WTC11 (cell line): Measurements from ENCODE around the gene TMEM198. TPM values are rescaled to one million over a fixed set of nuclear protein-coding genes. Genes with fewer than 3 reads are reported as not detected.
A peak's percentile ranks its signal among the peaks of the same experiment; 100 is the strongest.

Experiments
- ATAC-seq: fragments of 200-7000 bp; cut with Tn5 transposase; 2 replicates; pipeline ENCODE4 v1.10.0; 2021; ENCODE audit warnings: mild to moderate bottlenecking, moderate library complexity
- CTCF ChIA-PET: fragments of 300-600 bp; sonication (Branson Sonifier 250); formaldehyde crosslinking; loops from one replicate; lab custom pipeline; 2021; ENCODE audit warnings: antibody characterized with exemption; lab: Charles Lee
- POLR2A ChIA-PET: fragments of 350-600 bp; sonication (Branson Sonifier 250); formaldehyde crosslinking; loops from one replicate; lab custom pipeline; 2021; ENCODE audit warnings: antibody characterized with exemption; lab: Charles Lee
- DNase-seq: peaks from one replicate; pipeline ENCODE4 v3.0.0; 2021; ENCODE audit warnings: low spot score
- H3K27ac Mint-ChIP-seq: 2 replicates; pipeline ENCODE4 v1.8.0; 2021; ENCODE audit warnings: mixed read lengths
- H3K27me3 Mint-ChIP-seq: 2 replicates; pipeline ENCODE4 v1.8.0; 2021; ENCODE audit warnings: low read depth, mild to moderate bottlenecking, moderate library complexity, mixed read lengths
- H3K36me3 Mint-ChIP-seq: 2 replicates; pipeline ENCODE4 v1.8.0; 2021; ENCODE audit warnings: mixed read lengths
- H3K4me1 Mint-ChIP-seq: 2 replicates; pipeline ENCODE4 v1.8.0; 2022; ENCODE audit warnings: mixed read lengths
- H3K4me3 Mint-ChIP-seq: 2 replicates; pipeline ENCODE4 v1.8.0; 2021; ENCODE audit warnings: mild to moderate bottlenecking, moderate library complexity, mixed read lengths
- H3K9me3 Mint-ChIP-seq: 2 replicates; pipeline ENCODE4 v1.8.0; 2021; ENCODE audit warnings: mixed read lengths
- ETV6 ChIP-seq: sonication (generic); formaldehyde crosslinking; IDR thresholded peaks from 2 replicates; pipeline ENCODE4 v1.8.1; 2022; ENCODE audit warnings: mild to moderate bottlenecking, missing genetic modification reagents
- FOXP1 ChIP-seq: sonication (generic); formaldehyde crosslinking; IDR thresholded peaks from 2 replicates; pipeline ENCODE4 v1.8.0; 2022; ENCODE audit warnings: missing genetic modification reagents, mild to moderate bottlenecking, moderate library complexity, borderline replicate concordance
- GRHL2 ChIP-seq: fragments of 250-450 bp; sonication (Bioruptor Pico); IDR thresholded peaks from 2 replicates; pipeline ENCODE4 v1.8.0; 2022; ENCODE audit warnings: mild to moderate bottlenecking, moderate library complexity; ENCODE audit not compliant: insufficient replicate concordance, severe bottlenecking
- NFE2L1 ChIP-seq: sonication (generic); formaldehyde crosslinking; IDR thresholded peaks from 2 replicates; pipeline ENCODE4 v1.8.1; 2023; ENCODE audit warnings: missing genetic modification reagents
- SMAD3 ChIP-seq: sonication (generic); formaldehyde crosslinking; IDR thresholded peaks from 2 replicates; pipeline ENCODE4 v1.8.0; 2022; ENCODE audit warnings: missing genetic modification reagents, mild to moderate bottlenecking, borderline replicate concordance
- SP1 ChIP-seq: sonication (generic); formaldehyde crosslinking; conservative IDR thresholded peaks from 2 replicates; pipeline ENCODE4 v1.8.1; 2022; ENCODE audit warnings: missing genetic modification reagents
- TCF7 ChIP-seq: sonication (generic); formaldehyde crosslinking; IDR thresholded peaks from 2 replicates; pipeline ENCODE4 v1.8.0; 2022; ENCODE audit warnings: mild to moderate bottlenecking, low read depth, missing genetic modification reagents, moderate library complexity
- USF1 ChIP-seq: sonication (generic); formaldehyde crosslinking; IDR thresholded peaks from 2 replicates; pipeline ENCODE4 v1.8.0; 2022; ENCODE audit warnings: mild to moderate bottlenecking, missing genetic modification reagents
- ZBTB21 ChIP-seq: sonication (generic); formaldehyde crosslinking; IDR thresholded peaks from 2 replicates; pipeline ENCODE4 v1.8.1; 2023; ENCODE audit warnings: mild to moderate bottlenecking, missing genetic modification reagents, borderline replicate concordance
- ZNF263 ChIP-seq: sonication (generic); formaldehyde crosslinking; IDR thresholded peaks from 2 replicates; pipeline ENCODE4 v1.8.1; 2022; ENCODE audit warnings: low read depth, mild to moderate bottlenecking, moderate library complexity, missing genetic modification reagents
- ZNF671 ChIP-seq: fragments of 250-450 bp; sonication (Bioruptor Pico); IDR thresholded peaks from 2 replicates; pipeline ENCODE4 v1.8.0; 2021; ENCODE audit warnings: mild to moderate bottlenecking
- total RNA-seq: library from RNA; stranded (reverse); gene quantifications from 3 replicates; pipeline ENCODE4 v1.2.3, GENCODE V29; 2021
- TF ChIP-seq, protein P1 (sequence below): sonication (generic); formaldehyde crosslinking; conservative IDR thresholded peaks from 2 replicates; pipeline ENCODE4 v1.8.1; 2022; ENCODE audit warnings: mild to moderate bottlenecking, missing genetic modification reagents
- TF ChIP-seq, protein P2 (sequence below): sonication (generic); formaldehyde crosslinking; IDR thresholded peaks from 2 replicates; pipeline ENCODE4 v1.8.1; 2022; ENCODE audit warnings: missing genetic modification reagents, borderline replicate concordance
- TF ChIP-seq, protein P3 (sequence below): sonication (generic); formaldehyde crosslinking; IDR thresholded peaks from 2 replicates; pipeline ENCODE4 v1.8.0; 2022; ENCODE audit warnings: mild to moderate bottlenecking, missing genetic modification reagents
- TF ChIP-seq, protein P4 (sequence below): sonication (generic); formaldehyde crosslinking; IDR thresholded peaks from 2 replicates; pipeline ENCODE4 v1.8.0; 2022; ENCODE audit warnings: missing genetic modification reagents
- TF ChIP-seq, protein P5 (sequence below): sonication (generic); formaldehyde crosslinking; IDR thresholded peaks from 2 replicates; pipeline ENCODE4 v1.8.1; 2023; ENCODE audit warnings: mild to moderate bottlenecking, missing genetic modification reagents, moderate library complexity
- TF ChIP-seq, protein P6 (sequence below): sonication (generic); formaldehyde crosslinking; IDR thresholded peaks from 2 replicates; pipeline ENCODE4 v1.8.1; 2022; ENCODE audit warnings: low read depth, mild to moderate bottlenecking, moderate library complexity, missing genetic modification reagents, borderline replicate concordance

Gene TMEM198
- total RNA-seq, 1 experiment from 2014 or later, result 7.1 TPM

GRCh38 chr2:219498280-219499057 lies 45.4 kb upstream of the TMEM198 start, which contains the start of gene GMPPA:
GMPPA (plus strand) TSS chr2:219498891; CDS start chr2:219499976, 1,085 bp downstream.
- Mint-ChIP-seq H3K4me1 (peaks cover 52% of the 10 kb centered on the region), H3K27ac (peak within 1 kb of the TSS; percentile 99), H3K36me3 (peaks cover 2% of the 10 kb centered on the region; the same call in 1 of the 2 replicates), H3K9me3 (no peaks in the 10 kb centered on the region), H3K4me3 (peak within 1 kb of the TSS; percentile 98)
- ATAC-seq, result peak; percentile 84
- peak; percentile 98 for DNase-seq
- ChIA-PET CTCF (interaction anchor here (0.8 to 35.9 kb wide), 19 partner anchors 9 to 203 kb away, joined by 3 to 2316 read pairs (median 6); partner anchors contain the start of genes ASIC4, CHPF, DNPEP and SPEG), POLR2A (interaction anchor here (0.6 to 2.9 kb wide), 14 partner anchors 9 to 219 kb away, joined by 3 to 19 read pairs (median 4); partner anchors contain the start of genes DNAJB2, DNPEP, STK11IP and TMEM198)
- TF ChIP-seq FOXP1 (CRISPR knock-in tag), result peak; percentile 23; the same call in 1 of the 2 replicates
- TF ChIP-seq NFE2L1, result 0 out of 2 replicates have a peak, but pooled peaks have one; percentile 52
- TF ChIP-seq ZNF263 (CRISPR knock-in tag), result no peak
- TF ChIP-seq ETV6, result peak; percentile 22; the same call in 1 of the 2 replicates
- TF ChIP-seq USF1 (CRISPR knock-in tag), result peak; percentile 88
- TF ChIP-seq SP1 (CRISPR knock-in tag), result peak; percentile 65; the same call in 1 of the 2 replicates
- TF ChIP-seq GRHL2 (CRISPR knock-in tag), result no peak
- TF ChIP-seq SMAD3, result no peak
- TF ChIP-seq, protein P1, sequence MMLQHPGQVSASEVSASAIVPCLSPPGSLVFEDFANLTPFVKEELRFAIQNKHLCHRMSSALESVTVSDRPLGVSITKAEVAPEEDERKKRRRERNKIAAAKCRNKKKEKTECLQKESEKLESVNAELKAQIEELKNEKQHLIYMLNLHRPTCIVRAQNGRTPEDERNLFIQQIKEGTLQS, result no peak
- TF ChIP-seq, protein P2, sequence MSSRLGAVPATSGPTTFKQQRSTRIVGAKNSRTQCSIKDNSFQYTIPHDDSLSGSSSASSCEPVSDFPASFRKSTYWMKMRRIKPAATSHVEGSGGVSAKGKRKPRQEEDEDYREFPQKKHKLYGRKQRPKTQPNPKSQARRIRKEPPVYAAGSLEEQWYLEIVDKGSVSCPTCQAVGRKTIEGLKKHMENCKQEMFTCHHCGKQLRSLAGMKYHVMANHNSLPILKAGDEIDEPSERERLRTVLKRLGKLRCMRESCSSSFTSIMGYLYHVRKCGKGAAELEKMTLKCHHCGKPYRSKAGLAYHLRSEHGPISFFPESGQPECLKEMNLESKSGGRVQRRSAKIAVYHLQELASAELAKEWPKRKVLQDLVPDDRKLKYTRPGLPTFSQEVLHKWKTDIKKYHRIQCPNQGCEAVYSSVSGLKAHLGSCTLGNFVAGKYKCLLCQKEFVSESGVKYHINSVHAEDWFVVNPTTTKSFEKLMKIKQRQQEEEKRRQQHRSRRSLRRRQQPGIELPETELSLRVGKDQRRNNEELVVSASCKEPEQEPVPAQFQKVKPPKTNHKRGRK (CRISPR knock-in tag), result no peak
- no peak for TF ChIP-seq ZBTB21 (CRISPR knock-in tag)
- TF ChIP-seq, protein P3, sequence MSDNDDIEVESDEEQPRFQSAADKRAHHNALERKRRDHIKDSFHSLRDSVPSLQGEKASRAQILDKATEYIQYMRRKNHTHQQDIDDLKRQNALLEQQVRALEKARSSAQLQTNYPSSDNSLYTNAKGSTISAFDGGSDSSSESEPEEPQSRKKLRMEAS (CRISPR knock-in tag), result peak; percentile 54; the same call in 1 of the 2 replicates
- TF ChIP-seq, protein P4, sequence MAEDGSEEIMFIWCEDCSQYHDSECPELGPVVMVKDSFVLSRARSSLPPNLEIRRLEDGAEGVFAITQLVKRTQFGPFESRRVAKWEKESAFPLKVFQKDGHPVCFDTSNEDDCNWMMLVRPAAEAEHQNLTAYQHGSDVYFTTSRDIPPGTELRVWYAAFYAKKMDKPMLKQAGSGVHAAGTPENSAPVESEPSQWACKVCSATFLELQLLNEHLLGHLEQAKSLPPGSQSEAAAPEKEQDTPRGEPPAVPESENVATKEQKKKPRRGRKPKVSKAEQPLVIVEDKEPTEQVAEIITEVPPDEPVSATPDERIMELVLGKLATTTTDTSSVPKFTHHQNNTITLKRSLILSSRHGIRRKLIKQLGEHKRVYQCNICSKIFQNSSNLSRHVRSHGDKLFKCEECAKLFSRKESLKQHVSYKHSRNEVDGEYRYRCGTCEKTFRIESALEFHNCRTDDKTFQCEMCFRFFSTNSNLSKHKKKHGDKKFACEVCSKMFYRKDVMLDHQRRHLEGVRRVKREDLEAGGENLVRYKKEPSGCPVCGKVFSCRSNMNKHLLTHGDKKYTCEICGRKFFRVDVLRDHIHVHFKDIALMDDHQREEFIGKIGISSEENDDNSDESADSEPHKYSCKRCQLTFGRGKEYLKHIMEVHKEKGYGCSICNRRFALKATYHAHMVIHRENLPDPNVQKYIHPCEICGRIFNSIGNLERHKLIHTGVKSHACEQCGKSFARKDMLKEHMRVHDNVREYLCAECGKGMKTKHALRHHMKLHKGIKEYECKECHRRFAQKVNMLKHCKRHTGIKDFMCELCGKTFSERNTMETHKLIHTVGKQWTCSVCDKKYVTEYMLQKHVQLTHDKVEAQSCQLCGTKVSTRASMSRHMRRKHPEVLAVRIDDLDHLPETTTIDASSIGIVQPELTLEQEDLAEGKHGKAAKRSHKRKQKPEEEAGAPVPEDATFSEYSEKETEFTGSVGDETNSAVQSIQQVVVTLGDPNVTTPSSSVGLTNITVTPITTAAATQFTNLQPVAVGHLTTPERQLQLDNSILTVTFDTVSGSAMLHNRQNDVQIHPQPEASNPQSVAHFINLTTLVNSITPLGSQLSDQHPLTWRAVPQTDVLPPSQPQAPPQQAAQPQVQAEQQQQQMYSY (CRISPR knock-in tag), result peak; percentile 85
- TF ChIP-seq, protein P5, sequence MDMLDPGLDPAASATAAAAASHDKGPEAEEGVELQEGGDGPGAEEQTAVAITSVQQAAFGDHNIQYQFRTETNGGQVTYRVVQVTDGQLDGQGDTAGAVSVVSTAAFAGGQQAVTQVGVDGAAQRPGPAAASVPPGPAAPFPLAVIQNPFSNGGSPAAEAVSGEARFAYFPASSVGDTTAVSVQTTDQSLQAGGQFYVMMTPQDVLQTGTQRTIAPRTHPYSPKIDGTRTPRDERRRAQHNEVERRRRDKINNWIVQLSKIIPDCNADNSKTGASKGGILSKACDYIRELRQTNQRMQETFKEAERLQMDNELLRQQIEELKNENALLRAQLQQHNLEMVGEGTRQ (CRISPR knock-in tag), result peak; percentile 90
- TF ChIP-seq, all 79 proteins: peak for 8
- peaks cover 45% of the 10 kb centered on the region for H3K27me3 Mint-ChIP-seq

DNA sequence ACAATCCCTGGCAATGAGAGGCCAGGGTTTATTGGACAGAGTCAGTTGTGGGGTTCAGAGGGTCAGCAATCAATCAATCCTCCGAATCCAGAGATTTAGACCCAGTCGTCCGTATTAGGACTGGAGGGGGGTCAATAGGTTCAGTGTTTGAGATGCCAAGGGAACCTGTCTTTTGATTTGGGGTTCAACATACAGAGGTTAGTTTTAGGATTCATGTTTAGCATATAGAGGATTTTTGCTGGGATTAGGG lies 44.8 kb upstream of the TMEM198 start:
- TF ChIP-seq TCF7 (no peak), ZNF671 (CRISPR knock-in tag) (no peak)
- TF ChIP-seq, protein P6, sequence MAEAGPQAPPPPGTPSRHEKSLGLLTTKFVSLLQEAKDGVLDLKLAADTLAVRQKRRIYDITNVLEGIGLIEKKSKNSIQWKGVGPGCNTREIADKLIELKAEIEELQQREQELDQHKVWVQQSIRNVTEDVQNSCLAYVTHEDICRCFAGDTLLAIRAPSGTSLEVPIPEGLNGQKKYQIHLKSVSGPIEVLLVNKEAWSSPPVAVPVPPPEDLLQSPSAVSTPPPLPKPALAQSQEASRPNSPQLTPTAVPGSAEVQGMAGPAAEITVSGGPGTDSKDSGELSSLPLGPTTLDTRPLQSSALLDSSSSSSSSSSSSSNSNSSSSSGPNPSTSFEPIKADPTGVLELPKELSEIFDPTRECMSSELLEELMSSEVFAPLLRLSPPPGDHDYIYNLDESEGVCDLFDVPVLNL (CRISPR knock-in tag), result no peak
- TF ChIP-seq, protein P3 (CRISPR knock-in tag), result 0 out of 2 replicates have a peak, but pooled peaks have one; percentile 4
- Mint-ChIP-seq H3K27ac (peak overlapping the region; percentile 41; the same call in 1 of the 2 replicates), H3K27me3 (peaks cover 44% of the 10 kb centered on the region), H3K4me3 (peak overlapping the region; percentile 98), H3K9me3 (no peaks in the 10 kb centered on the region), H3K36me3 (peaks cover 5% of the 10 kb centered on the region; the same call in 1 of the 2 replicates), H3K4me1 (peaks cover 52% of the 10 kb centered on the region)
- DNase-seq, result no peak
- ChIA-PET CTCF (interaction anchor here (0.8 to 35.9 kb wide), 18 partner anchors 10 to 204 kb away, joined by 3 to 2316 read pairs (median 8); partner anchors contain the start of genes ASIC4, CHPF, DNPEP and SPEG), POLR2A (interaction anchor here (0.6 to 2.9 kb wide), 13 partner anchors 8 to 220 kb away, joined by 3 to 19 read pairs (median 4); partner anchors contain the start of genes DNAJB2, DNPEP, STK11IP and TMEM198)
- no peak for ATAC-seq
